ENCODE data around the gene ZNF684. TPM values are rescaled to one million over a fixed set of nuclear protein-coding genes. Genes with fewer than 3 reads are reported as not detected.

ZNF684 gene
- polyA plus RNA-seq, 2 of the 4 experiments (the other 2 are of a cell fraction) = 3.0 to 4.0 TPM

DNA sequence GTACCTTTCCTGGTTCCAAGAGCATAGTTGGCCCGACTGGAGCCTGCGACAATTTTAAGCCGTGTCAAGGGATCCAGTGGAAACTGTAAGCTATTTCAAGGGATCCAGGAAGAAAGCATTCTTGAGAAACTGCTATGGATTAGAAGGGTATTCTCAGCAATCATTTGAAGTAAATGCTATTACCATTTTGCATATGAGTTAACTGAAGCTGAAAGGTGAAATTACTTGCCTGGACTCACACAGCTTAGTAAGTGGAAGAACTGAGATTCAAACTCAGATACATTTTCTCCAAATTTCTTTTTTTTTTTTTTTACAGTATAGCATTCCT, 589 bp downstream of the ZNF684 start:
- ChIA-PET CTCF (interaction anchor here (0.9 to 2.0 kb wide), 3 partner anchors 10 to 114 kb away, joined by 3 to 8 read pairs (median 3); no protein-coding TSS in a partner anchor), POLR2A (interaction anchor here (1.2 to 1.4 kb wide), 2 partner anchors 18 to 19 kb away, joined by 3 to 4 read pairs; no protein-coding TSS in a partner anchor)
- TF ChIP-seq ZFP36 (IDR thresholded peaks at IDR 0.05; ENCODE audit: borderline replicate concordance, partially characterized antibody) (no peak), JUN (IDR thresholded peaks at IDR 0.05) (no peak), CBX8 (IDR thresholded peaks at IDR 0.05) (no peak), POLR2A (IDR thresholded peaks at IDR 0.05; ENCODE audit: low read length) (no peak), RNF2 (IDR thresholded peaks at IDR 0.05; ENCODE audit: borderline replicate concordance, low read depth) (no peak), RCOR1 (IDR thresholded peaks at IDR 0.05; ENCODE audit: low read depth, low read length) (no peak), CBX2 (IDR thresholded peaks at IDR 0.05; ENCODE audit: borderline replicate concordance, low read depth) (no peak), KDM1A (IDR thresholded peaks at IDR 0.05; ENCODE audit: low read depth) (no peak), CHD2 (IDR thresholded peaks at IDR 0.05; ENCODE audit: low read length, partially characterized antibody) (no peak), HEYL (CRISPR knock-in tag; IDR thresholded peaks at IDR 0.05) (no peak), NR3C1 (IDR thresholded peaks at IDR 0.05) (no peak), EP300 (IDR thresholded peaks at IDR 0.05) (no peak)
- TF ChIP-seq, protein P1, sequence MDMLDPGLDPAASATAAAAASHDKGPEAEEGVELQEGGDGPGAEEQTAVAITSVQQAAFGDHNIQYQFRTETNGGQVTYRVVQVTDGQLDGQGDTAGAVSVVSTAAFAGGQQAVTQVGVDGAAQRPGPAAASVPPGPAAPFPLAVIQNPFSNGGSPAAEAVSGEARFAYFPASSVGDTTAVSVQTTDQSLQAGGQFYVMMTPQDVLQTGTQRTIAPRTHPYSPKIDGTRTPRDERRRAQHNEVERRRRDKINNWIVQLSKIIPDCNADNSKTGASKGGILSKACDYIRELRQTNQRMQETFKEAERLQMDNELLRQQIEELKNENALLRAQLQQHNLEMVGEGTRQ (IDR thresholded peaks at IDR 0.05) = no peak
- Histone ChIP-seq H3K4me2 (peak overlapping the region; percentile 81), H3K4me3 (peak overlapping the region; percentile 60), H3K9me3 (peaks cover 20% of the 10 kb centered on the region), H3K27ac (peak overlapping the region; percentile 66 to 86), H3K4me1 (peaks cover 6% of the 10 kb centered on the region; the same call in 1 of the 3 replicates)
- ATAC-seq (no peak), DNase-seq (ENCODE audit: low read depth in 1 of 2, low spot score in 1 of 2) (no peak), FAIRE-seq (no peak)
- 0% methylated on average over 3 of the region's 3 CpGs for WGBS (ENCODE audit: missing lambda C conversion rate)

DNA sequence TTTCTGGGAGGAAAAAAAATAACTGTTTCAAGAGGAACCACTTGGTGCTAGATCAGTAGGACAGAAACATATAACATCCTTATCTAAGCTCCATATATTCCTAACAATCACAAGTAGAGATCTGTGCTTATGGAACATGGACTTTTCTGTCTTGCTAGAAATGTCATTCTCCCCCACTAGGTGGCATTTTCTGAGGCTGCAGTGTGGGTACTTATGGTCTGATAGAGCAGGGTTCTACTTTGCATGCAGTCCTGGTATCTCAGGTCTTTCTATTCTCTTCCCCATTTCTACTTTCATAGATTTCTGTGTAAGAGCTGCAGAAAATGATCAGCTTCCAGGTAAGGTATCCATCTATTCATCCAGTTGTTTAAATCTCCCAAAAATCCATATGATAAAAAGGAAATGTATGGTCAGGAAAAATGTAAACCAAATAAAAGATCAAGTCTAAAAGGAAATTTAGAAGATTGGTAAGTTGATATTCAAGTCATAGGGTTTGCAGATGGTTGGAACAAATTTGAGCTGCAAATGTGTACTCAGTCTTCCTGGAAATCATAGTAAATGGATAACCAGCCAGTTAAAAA, 1.5 kb downstream of the ZNF684 start:
- FAIRE-seq = no peak
- CTCF ChIA-PET = interaction anchor here (0.6 to 2.0 kb wide), 5 partner anchors 9 to 113 kb away, joined by 3 to 8 read pairs (median 3); no protein-coding TSS in a partner anchor

DNA sequence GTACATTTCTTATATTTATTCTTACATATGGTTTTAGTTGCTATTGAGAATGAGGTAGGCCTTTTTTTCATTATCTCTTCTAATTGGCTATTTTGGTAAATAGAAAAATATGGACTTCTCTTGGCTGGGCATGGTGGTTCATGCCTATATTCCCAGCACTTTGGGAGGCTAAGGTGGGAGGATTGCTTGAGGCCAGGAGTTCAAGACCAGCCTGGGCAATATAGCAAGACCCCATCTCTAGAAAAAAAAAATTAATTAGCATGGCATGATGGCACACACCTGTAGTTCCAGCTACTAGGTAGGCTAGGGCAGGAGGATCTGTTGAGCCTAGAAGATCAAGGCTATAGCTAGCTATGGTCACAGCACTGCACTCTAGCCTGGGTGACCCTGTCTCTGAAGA, 3.2 kb downstream of the ZNF684 start:
- peaks cover 10% of the 10 kb centered on the region for H3K9me3 ChIP-seq
- DNase-seq (ENCODE audit: low read depth in 1 of 2, low spot score in 1 of 2) (no peak), ATAC-seq (no peak), FAIRE-seq (no peak)
- POLR2A ChIA-PET = no interaction called here
- no peak overlapping the region for H3K4me2 ChIP-seq
- no peak overlapping the region for H3K27ac ChIP-seq
- H3K4me1 ChIP-seq = peaks cover 6% of the 10 kb centered on the region; the same call in 1 of the 3 replicates
- CTCF ChIA-PET = no interaction called here
- no peak for TF ChIP-seq SMC3 (IDR thresholded peaks at IDR 0.05)
- TF ChIP-seq, protein P2, sequence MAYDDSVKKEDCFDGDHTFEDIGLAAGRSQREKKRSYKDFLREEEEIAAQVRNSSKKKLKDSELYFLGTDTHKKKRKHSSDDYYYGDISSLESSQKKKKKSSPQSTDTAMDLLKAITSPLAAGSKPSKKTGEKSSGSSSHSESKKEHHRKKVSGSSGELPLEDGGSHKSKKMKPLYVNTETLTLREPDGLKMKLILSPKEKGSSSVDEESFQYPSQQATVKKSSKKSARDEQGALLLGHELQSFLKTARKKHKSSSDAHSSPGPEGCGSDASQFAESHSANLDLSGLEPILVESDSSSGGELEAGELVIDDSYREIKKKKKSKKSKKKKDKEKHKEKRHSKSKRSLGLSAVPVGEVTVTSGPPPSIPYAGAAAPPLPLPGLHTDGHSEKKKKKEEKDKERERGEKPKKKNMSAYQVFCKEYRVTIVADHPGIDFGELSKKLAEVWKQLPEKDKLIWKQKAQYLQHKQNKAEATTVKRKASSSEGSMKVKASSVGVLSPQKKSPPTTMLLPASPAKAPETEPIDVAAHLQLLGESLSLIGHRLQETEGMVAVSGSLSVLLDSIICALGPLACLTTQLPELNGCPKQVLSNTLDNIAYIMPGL (CRISPR knock-in tag; IDR thresholded peaks at IDR 0.05; ENCODE audit: borderline replicate concordance) = no peak
- TF ChIP-seq MAFK (IDR thresholded peaks at IDR 0.05; ENCODE audit: partially characterized antibody) = no peak
- TF ChIP-seq GATA3 (IDR thresholded peaks at IDR 0.05; ENCODE audit: borderline replicate concordance) = no peak
- no peak for TF ChIP-seq NPAS2 (CRISPR knock-in tag; IDR thresholded peaks at IDR 0.05; ENCODE audit: borderline replicate concordance)
- TF ChIP-seq KDM1A (IDR thresholded peaks at IDR 0.05; ENCODE audit: low read depth) = no peak
- no peak for TF ChIP-seq HOXA7 (CRISPR knock-in tag; IDR thresholded peaks at IDR 0.05)
- TF ChIP-seq, protein P3, sequence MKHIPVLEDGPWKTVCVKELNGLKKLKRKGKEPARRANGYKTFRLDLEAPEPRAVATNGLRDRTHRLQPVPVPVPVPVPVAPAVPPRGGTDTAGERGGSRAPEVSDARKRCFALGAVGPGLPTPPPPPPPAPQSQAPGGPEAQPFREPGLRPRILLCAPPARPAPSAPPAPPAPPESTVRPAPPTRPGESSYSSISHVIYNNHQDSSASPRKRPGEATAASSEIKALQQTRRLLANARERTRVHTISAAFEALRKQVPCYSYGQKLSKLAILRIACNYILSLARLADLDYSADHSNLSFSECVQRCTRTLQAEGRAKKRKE (CRISPR knock-in tag; IDR thresholded peaks at IDR 0.05; ENCODE audit: low read depth) = no peak
- TF ChIP-seq, protein P4, sequence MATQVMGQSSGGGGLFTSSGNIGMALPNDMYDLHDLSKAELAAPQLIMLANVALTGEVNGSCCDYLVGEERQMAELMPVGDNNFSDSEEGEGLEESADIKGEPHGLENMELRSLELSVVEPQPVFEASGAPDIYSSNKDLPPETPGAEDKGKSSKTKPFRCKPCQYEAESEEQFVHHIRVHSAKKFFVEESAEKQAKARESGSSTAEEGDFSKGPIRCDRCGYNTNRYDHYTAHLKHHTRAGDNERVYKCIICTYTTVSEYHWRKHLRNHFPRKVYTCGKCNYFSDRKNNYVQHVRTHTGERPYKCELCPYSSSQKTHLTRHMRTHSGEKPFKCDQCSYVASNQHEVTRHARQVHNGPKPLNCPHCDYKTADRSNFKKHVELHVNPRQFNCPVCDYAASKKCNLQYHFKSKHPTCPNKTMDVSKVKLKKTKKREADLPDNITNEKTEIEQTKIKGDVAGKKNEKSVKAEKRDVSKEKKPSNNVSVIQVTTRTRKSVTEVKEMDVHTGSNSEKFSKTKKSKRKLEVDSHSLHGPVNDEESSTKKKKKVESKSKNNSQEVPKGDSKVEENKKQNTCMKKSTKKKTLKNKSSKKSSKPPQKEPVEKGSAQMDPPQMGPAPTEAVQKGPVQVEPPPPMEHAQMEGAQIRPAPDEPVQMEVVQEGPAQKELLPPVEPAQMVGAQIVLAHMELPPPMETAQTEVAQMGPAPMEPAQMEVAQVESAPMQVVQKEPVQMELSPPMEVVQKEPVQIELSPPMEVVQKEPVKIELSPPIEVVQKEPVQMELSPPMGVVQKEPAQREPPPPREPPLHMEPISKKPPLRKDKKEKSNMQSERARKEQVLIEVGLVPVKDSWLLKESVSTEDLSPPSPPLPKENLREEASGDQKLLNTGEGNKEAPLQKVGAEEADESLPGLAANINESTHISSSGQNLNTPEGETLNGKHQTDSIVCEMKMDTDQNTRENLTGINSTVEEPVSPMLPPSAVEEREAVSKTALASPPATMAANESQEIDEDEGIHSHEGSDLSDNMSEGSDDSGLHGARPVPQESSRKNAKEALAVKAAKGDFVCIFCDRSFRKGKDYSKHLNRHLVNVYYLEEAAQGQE (IDR thresholded peaks at IDR 0.05) = no peak
- TF ChIP-seq ZFP36 (IDR thresholded peaks at IDR 0.05; ENCODE audit: borderline replicate concordance, partially characterized antibody) = no peak
- H3K4me3 ChIP-seq = no peak overlapping the region

More for the DNA sequence above, 1.5 kb downstream of the ZNF684 start:
- no peak for TF ChIP-seq BHLHE40 (IDR thresholded peaks at IDR 0.05; ENCODE audit: low read depth, low read length)
- TF ChIP-seq, protein P5, sequence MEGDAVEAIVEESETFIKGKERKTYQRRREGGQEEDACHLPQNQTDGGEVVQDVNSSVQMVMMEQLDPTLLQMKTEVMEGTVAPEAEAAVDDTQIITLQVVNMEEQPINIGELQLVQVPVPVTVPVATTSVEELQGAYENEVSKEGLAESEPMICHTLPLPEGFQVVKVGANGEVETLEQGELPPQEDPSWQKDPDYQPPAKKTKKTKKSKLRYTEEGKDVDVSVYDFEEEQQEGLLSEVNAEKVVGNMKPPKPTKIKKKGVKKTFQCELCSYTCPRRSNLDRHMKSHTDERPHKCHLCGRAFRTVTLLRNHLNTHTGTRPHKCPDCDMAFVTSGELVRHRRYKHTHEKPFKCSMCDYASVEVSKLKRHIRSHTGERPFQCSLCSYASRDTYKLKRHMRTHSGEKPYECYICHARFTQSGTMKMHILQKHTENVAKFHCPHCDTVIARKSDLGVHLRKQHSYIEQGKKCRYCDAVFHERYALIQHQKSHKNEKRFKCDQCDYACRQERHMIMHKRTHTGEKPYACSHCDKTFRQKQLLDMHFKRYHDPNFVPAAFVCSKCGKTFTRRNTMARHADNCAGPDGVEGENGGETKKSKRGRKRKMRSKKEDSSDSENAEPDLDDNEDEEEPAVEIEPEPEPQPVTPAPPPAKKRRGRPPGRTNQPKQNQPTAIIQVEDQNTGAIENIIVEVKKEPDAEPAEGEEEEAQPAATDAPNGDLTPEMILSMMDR (IDR thresholded peaks at IDR 0.05) = peak; percentile 24; the same call in 1 of the 3 replicates
- peaks cover 6% of the 10 kb centered on the region; the same call in 1 of the 3 replicates for H3K4me1 ChIP-seq
- peak overlapping the region; percentile 81; the same call in 1 of the 3 replicates for H3K4me2 ChIP-seq
- peaks cover 20% of the 10 kb centered on the region for H3K9me3 ChIP-seq
- no peak overlapping the region for H3K4me3 ChIP-seq
- H3K27ac ChIP-seq = no peak overlapping the region
- DNase-seq (ENCODE audit: low read depth in 1 of 2, low spot score in 1 of 2) (peak; percentile 33 to 49), ATAC-seq (0 out of 6 replicates have a peak, but pooled peaks of 1 of the 2 experiments have one; percentile 28)
- POLR2A ChIA-PET = no interaction called here
